Measurements from ENCODE around the gene SLC2A6. TPM values are rescaled to one million over a fixed set of nuclear protein-coding genes. Genes with fewer than 3 reads are reported as not detected.

SLC2A6 gene
- total RNA-seq, 1 experiment from 2014 or later: 15.4 TPM

DNA sequence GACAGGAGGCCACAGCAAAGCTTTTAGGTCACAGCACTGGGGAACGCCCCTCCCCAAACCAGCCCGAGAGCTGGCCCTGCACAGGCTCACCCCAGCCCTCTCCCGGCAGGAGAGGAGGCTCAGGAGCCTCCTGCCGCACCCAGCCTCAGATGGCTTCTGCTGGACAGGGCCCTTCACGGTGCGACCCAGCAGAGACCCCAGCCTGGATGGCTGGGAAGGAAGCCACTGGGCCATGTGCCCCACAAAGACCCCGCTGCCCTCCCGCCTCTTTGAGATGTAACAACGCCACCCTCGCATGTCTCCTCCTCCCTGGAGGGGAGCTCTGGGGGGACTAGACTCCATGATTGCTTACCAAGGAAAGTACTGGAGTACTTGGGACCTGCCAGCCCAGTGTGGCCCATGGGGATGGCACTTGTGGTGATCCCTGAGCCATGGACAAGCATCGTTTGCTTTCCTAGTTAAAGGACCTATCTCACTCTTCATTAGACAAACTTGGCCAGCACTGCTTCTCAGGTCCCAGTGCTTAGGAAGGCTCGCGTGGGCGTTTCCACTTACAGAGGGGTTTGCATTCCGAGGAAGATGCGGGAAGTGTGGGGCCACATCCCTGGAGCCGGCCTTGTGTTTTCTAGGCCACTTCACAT lies 36.8 kb upstream of the SLC2A6 start:
- DNase-seq (ENCODE audit: low read depth): no peak

DNA sequence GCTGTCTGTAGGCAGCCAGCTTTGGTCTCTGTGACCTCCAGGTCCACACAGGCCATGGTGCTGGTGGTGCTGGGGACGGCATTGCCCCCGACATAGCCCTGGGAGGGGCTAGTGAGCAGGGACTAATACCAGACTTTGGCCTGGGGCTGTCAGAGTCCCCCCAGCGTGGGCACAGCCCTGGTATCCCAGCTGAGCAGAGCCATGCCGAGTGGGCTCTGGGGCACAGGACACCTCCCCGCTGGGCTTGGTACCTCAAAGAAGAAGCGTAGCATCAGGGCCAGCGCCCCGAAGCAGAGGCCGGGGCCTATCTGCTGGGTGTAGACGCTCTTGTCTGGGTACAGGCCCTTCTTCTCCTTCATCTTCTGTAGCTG lies 36.3 kb upstream of the SLC2A6 start:
- DNase-seq (ENCODE audit: low read depth): no peak

DNA sequence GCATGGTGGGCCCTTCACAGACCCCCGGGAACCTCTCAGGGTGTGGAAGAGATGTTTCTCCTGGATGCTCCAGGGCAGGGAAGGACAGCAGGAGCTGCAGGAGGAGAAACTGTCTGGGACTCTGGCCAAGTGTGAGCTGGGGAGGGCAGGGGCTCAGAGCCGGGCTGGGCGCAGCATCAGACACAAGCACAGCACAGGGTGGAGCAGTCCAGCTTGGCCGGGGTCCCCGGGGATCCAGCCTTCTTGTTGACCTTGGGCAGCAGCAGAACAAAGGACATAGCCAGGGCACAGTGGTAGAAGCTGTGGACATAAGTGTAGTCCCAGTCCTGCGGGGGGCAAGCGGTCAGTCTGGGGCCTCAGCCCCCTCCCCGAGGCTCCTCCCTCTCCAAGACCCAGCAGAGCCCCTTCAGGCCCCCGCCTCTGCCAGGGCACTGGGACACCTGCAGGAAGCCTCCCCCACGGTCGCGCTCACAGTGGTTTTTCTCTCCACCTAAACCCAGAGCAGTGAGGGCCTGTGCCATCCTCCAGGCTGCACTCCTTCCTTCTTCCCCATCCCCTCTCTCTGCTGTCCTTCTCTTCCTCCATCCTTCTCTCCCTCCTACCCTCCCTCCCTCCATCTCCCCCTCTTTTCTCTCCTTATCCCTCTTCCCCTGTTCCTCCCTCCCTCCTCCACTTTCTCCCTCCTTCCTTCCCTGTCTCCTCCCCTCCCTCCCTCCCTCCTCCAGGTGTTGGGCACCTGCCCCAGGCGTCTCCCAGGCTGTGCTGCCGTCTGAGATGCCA lies 35.8 kb upstream of the SLC2A6 start:
- DNase-seq (ENCODE audit: low read depth): no peak

DNA sequence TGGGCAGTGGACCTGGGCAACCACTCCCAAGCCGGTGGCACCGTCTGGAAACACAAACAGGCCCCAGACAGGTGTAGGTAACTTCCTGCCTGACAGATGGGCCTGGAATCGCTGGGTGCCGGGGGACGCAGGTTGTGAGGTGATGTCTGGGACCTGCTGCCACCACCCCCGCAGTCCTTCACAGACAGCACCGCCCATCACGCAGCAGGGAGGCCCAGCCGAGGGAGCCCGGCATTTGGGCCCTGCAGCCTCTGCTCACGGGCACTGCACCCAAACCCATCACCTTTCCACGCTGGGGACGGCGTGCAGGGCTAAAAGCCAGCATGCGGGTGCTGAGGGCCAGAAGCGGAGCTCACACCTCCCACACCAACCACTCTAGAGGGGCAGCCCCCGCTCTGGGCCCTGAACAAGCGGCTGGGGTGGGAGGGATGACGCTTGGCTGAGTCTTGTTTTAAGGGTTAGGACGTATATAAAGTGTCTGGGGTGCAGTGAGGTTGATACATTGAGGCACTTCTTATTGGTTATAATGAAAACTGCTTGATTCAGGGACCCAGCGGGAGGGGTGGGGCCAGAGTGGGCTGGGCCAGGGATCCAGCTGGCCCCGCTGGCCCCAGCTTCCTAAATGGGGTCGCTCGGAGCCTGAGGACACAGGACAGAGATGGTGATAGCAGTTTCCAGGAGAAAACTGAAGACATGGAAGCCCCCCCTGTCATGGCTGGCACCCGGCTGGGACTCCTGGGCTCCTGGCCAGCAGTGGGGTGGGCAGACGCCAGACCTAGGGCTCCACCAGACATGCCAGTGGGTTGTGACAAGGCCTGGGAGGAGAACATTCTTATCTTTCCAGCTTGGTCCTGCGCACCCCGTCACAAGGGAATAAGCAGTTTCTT lies 34.6 kb upstream of the SLC2A6 start:
- DNase-seq (ENCODE audit: low read depth): no peak

DNA sequence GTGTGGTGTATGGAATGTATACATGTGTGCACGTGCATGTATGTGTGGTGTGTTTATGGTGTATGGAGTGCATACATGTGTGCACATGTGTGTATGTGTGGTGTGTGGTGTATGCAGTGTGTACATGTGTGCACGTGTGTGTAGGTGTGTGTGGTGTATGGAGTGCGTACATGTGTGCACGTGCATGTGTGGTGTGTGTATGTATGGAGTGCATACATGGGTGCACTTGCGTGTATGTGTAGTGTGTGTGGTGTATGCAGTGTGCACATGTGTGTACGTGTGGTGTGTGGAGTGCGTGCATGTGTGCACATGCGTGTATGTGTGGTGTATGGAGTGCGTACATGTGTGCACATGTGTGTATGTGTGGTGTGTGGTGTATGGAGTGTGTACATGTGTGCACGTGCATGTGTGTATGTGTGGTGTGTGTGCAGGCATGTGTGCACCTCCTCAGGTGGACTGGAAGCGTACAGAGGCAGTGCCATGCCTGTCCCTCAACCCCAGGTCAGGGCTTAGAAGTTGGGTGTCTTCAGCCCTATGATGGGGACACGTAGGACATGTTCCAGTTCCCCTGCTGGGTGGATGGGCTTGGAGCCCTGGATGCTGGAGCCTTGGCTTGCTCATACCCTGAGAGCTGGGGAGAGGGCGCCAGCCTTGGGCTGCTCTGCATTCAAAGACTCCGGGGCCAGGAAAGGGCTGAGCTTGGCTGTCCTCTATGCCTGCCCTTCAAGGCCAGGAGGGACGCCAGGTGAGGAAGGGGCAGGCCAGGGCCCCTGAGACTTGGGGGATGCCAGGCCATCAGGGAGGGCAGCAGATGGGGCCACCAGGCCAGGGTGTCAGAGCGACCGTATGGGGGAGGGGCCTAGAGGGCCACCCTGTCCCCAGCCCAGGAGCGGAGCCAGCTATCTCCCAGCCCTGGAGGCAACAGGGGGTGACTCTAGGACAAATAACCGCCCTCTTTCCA lies 33.6 kb upstream of the SLC2A6 start:
- no peak for DNase-seq (ENCODE audit: low read depth)

DNA sequence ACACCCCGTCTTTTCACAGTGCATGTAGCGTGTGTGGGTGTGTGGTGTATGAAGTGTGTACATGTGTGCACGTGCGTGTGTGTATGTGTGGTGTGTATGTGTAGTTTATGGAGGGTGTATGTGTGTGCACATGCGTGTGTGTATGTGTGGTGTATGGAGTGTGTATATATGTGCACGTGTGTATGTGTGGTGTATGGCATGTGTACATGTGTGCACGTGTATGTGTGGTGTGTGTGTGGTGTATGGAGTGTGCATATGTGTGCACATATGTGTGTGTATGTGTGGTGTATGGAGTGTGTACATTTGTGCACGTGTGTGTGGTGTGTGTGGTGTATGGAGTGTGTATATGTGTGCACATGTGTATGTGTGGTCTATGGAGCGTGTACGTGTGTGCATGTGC lies 32.7 kb upstream of the SLC2A6 start:
- DNase-seq (ENCODE audit: low read depth): no peak

DNA sequence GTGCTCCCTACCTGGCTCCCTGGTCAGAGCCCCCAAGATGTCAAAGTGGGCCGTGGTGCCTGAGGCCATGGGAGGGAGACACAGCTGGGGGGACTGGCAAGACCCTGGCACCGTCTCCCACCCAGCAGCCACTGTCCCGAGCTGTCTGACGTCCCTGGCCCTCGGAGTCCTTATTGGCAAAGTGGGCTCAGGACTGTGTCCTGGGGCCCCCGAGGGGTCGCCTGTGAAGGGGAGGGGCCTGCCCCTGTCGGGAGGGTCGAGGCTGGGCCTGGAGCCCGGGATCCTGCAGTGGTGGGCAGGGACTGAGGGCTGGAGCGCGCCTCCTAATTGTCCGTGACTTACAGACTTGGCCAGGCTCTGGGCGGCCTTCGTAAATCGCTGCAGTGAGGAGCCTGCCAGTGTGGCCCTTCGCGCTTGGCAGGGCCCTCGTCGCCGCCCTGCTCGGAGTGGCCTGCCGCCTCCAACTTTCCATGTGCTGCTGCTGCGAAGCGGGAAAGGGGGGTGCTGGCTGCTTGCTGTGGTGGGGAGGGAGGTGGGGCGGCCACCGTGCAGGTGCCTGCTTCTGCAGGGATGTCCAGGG lies 32.1 kb upstream of the SLC2A6 start:
- DNase-seq (ENCODE audit: low read depth): no peak

DNA sequence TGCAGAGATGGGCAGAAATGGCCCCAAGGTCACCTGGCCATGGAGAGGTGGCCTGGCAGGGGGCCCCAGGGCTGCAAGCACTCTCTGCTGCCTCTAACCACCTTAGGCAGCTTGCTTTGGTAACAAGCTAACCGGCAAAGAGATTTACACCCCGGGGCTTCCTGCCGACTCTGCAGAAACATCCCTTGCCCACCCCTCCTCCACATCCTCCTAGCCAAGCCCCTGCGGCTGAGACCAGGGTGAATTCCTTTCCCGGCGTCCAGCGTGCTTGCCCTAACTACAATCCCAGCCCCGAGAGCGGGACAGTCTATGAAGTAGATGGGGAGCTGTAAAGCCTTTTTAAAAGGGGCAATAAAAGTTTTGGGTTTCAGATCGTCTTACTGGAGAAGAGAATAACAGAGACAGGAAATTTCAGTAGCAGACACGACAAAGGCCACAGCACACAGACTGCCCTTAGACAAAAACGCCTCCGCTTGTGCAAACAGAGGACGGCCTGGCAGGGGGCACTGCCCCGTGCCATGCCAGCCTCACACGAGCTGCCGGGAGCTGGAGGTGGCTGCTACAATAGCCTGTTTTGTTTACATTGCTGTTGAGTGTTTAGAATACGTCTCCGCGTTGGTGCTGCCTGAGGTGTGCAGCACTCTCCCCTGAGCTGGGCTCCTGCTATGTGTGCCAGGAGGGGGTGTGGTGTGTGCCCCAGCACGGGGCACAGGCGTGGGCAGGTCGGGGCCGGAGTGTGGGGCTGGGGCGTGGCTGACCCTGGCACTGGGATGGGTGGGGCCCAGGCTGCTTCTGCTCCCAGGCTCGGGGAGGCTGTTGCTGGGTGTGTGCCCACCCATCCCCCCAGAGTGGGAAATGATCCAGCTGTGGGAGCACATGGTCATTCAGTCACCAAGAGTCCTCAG lies 30.5 kb upstream of the SLC2A6 start:
- peak; percentile 83 for DNase-seq (ENCODE audit: low read depth)

DNA sequence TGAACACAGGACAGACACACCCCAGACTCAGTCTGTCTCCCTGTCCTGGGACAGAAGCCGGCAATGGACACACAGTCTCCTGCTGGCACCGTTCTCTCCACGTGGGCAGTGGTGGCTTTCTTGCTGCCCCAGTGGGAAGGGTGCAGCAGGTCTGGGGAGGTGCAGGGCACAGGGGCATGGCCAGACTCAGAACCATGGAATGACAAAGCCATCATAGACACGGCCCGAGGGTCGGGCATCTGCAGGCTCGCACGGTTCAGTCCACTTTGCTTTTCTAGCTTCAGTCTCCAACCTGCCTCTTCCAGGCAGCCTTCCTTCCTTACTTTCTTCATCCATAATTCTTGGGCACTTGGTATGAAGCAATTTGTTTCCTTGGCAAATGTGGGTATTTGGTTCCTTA lies 29.1 kb upstream of the SLC2A6 start:
- DNase-seq (ENCODE audit: low read depth): no peak

DNA sequence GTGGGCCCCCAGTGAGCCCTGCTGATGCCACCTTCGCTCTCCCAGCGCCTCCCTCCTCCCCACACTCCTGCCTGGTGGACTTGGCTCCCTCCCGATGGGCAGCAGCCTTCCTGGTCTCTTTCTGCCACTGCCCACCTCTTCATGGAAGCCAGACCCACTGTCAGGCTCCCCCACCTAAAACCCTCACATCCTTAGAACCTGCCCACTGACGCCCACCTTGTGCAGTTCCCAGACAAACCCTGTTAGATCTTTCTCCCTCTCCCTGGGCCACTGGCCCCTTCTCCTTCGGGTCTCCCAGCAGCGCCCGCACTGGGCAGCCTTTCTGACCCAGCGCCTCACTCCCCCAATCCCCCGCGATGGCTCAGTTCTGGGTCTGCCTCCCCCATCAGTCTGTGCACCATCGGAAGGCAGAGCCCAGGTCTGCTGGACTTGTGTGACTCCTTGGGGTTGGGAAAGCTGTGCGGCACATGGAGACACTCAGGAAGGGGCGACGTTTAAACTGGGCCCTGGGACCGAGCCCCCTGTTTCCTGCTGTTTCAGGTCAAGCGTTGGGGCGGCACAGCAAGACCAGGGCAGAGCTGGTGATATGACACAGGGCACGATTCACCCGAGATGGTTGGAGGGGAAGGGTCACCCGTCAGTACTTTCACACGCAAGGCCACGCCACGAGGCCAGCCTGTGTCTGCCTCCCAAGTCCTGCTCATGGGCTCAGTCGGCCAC lies 28.5 kb upstream of the SLC2A6 start:
- no peak for DNase-seq (ENCODE audit: low read depth)

DNA sequence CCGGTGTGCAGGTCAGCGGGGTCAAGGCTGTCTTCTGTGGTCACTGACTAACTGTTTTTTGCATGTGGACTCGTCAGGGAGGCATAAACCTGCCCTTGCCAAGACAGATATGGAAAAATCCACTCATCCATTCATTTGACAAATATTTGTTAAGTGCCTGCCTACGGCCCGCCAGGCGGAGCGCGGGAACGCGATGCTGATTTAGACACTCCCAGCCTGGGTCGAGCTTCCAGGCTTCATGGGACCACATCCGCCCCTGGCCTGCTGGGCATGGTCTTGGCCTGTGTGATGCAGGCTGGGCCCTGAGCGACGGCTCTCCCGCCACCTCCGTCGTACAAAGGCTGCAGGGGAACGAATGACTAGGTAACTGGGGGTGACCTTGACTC lies 27.7 kb upstream of the SLC2A6 start:
- DNase-seq (ENCODE audit: low read depth): peak; percentile 99

DNA sequence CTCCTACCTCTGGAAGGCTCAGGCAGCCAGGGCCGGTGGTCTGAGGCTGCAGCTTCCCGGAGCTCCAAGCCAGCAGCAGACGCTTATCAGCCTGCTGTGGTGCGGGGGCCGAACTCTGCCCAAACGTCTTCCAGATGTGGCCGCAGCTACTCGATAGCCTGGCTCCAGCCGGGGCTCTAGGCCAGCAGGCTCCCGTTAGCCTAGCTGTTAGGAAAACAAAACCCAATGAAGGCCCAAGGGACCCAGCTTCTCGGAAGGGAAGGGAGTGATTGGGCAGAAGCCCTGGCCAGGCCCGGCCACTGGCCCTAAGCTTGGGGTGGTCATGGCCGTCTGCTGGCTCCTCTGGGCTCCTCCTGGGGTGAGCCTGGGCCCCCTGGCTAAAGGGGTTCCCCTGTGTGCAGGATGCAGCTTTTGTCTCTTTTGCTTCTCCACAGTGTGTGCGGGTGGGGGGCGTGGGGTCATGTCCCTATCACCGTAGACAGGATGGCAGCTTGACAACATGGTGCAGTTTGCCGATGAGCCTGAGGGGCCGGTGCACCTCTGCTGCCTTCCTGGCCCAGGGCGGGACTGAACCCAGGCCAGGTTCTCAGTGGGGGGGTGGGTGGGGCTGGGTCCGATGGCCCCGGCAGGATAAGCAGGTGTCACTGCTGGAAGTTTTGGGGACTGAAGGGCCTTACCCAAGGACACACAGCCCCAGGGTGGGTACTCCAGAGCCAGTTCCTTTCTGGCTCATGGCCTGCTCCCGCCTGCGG lies 27.2 kb upstream of the SLC2A6 start:
- DNase-seq (ENCODE audit: low read depth): peak; percentile 96

DNA sequence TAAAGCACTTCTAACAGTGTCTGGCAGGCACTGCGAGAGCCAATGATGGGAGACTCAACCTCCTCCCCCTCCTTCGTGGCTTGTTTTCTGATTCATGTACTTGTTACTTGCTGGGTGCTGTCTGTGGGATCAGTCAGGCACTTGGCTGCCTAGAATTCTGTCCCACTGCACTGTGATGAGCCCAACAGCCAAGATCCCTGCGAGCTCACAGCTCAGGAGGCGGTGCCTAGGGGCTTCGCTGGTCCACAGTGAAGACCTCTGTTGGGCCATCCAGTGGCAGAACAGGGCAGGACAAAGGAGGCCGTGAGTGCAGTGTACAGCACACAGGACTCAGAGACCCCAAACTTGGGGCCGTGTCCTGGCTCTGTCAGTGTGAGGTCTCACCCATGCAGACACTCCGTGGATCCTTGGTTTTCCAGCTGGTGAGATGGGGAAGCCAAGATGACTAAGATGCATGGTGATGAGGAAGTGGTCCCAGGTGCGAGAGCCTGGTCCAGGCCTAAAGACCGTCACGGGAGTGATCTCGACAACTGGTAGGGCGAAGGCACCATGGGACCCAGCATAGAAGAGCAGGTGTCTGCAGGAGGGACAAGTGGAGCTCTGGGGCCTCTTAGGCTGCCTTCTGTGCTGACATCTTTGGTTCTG lies 26.4 kb upstream of the SLC2A6 start:
- peak; percentile 82 for DNase-seq (ENCODE audit: low read depth)

DNA sequence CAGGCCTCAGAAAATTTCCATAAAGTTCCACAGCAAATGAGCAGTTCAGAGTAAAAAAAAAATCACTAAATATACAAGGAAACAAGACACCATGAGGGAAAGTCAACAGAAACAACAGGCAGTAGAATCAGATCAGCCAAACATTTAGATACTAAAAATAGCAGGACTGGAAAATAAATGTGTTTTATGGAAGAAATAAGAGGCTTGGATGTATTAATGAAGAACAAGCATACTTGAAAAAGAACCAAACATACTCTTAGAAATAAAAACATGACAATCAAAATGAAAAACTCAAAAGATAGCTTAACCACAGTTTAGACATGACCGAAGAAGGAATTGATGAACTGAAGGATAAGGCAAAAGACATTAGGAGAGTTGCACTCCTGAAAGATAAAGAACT lies 23.2 kb upstream of the SLC2A6 start:
- no peak for DNase-seq (ENCODE audit: low read depth)

DNA sequence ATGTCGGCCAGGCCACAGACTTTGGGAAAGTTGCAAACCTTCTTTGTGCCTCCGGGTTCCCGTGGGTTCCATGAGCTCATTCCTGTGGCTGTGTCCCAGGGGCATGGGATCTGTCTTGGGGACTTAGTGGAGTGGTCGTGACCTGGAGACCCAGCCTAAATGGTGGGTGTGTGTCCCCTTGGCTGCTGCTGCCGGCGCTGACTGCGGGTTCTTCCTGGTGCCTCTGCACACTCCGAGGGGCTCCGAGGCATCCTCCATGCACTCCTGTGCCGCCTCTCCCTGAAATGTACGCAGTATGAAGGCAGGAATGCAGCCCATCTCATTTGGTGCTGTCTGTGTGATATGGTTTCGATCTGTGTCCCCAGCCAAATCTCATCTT lies 21.0 kb upstream of the SLC2A6 start:
- no peak for DNase-seq (ENCODE audit: low read depth)

DNA sequence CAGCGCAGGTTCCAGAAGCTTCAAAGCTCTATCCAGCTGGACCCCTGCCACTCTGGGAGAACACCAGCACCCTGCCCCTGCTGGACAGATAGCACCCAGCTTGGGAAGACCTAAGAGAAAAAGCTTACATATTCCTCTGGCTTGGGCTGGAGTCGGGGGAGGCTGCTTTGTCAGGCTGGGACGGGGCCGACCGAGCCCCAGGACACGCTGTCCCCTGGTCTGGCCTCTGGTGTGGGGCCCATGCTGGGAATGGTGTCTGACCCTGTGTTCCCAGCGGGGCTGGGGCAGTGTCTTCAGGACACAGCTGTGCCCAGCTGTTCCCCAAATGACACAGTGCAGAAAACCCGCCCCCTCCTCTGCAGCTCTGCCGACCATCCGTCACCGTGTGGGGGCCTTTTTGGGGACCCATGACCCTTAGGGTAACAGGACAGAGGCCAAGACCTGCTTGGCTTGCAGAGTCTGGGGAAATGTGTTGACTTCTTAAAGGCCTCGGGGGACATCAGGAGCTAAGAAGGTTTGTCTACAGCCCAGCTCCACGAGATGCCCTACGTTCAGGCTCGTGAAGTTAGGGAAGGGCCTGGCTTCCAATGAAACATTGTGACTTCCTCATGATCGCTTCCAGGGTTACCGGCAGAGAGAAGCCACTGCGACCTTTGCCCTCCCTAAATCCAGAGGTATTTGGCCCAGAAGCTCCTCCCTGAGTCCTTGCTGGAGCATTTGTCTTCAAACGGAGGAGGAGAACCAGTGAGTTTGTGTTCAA lies 20.4 kb upstream of the SLC2A6 start:
- no peak for DNase-seq (ENCODE audit: low read depth)
